HUES64 (cell line): ENCODE measurements around the gene HS6ST2.

Experiments used
- H3K27ac ChIP-seq: 2 replicates; pipeline ENCODE4 v1.7.0; 2013; ENCODE audit warnings: low read depth, low read length, inconsistent platforms
- H3K27me3 ChIP-seq: 2 replicates; pipeline ENCODE4 v1.6.1; 2013; ENCODE audit warnings: mild to moderate bottlenecking, low read length; ENCODE audit not compliant: insufficient read depth
- H3K36me3 ChIP-seq: 2 replicates; pipeline ENCODE4 v1.6.1; 2013; ENCODE audit warnings: mild to moderate bottlenecking, low read length; ENCODE audit not compliant: insufficient read depth
- H3K4me1 ChIP-seq: 2 replicates; pipeline ENCODE4 v1.6.1; 2013; ENCODE audit warnings: mild to moderate bottlenecking, low read length, moderate library complexity; ENCODE audit not compliant: insufficient read depth
- H3K4me3 ChIP-seq: 2 replicates; pipeline ENCODE4 v1.5.1; 2013; ENCODE audit warnings: mild to moderate bottlenecking, low read length, moderate library complexity
- H3K9ac ChIP-seq: 2 replicates; pipeline ENCODE4 v1.6.1; 2013; ENCODE audit warnings: mild to moderate bottlenecking, low read depth, low read length
- H3K9me3 ChIP-seq: 2 replicates; pipeline ENCODE4 v1.6.1; 2013; ENCODE audit warnings: low read depth, low read length; ENCODE audit not compliant: insufficient read depth
- WGBS: fragments of 150-250, 120-280 bp; methylation state at CpG from one replicate; pipeline ENCODE4 v1.1.7; 2013; ENCODE audit warnings: missing lambda C conversion rate; 5-methylcytosine and 5-hydroxymethylcytosine counted together

The HS6ST2 gene

GRCh38 chrX:132673331-132673730, 285.1 kb downstream of the HS6ST2 start:
- no peaks in the 10 kb centered on the region for H3K9me3 ChIP-seq
- peaks cover 33% of the 10 kb centered on the region for H3K4me1 ChIP-seq
- no peak overlapping the region for H3K4me3 ChIP-seq
- H3K27ac ChIP-seq = no peak overlapping the region
- peaks cover 73% of the 10 kb centered on the region for H3K27me3 ChIP-seq
- WGBS = 52% methylated on average over 1 of the region's 1 CpG
- no peaks in the 10 kb centered on the region for H3K36me3 ChIP-seq
- no peak overlapping the region for H3K9ac ChIP-seq

GRCh38 chrX:132671229-132671641, 287.2 kb downstream of the HS6ST2 start:
- Histone ChIP-seq H3K27me3 (peaks cover 85% of the 10 kb centered on the region), H3K36me3 (no peaks in the 10 kb centered on the region), H3K4me1 (peaks cover 24% of the 10 kb centered on the region), H3K9me3 (no peaks in the 10 kb centered on the region), H3K27ac (no peak overlapping the region; the same call in 1 of the 2 replicates), H3K9ac (no peak overlapping the region), H3K4me3 (no peak overlapping the region)
- 0% methylated on average over 2 of the region's 3 CpGs for WGBS

- Histone ChIP-seq H3K4me1 (peaks cover 22% of the 10 kb centered on the region), H3K9me3 (no peaks in the 10 kb centered on the region), H3K27ac (no peak overlapping the region), H3K27me3 (peaks cover 68% of the 10 kb centered on the region), H3K4me3 (no peak overlapping the region), H3K36me3 (no peaks in the 10 kb centered on the region), H3K9ac (no peak overlapping the region)
- WGBS = 76% methylated on average over 4 of the region's 4 CpGs
Observed at GRCh38 chrX:132669142-132669541, 289.3 kb downstream of the HS6ST2 start.

DNA sequence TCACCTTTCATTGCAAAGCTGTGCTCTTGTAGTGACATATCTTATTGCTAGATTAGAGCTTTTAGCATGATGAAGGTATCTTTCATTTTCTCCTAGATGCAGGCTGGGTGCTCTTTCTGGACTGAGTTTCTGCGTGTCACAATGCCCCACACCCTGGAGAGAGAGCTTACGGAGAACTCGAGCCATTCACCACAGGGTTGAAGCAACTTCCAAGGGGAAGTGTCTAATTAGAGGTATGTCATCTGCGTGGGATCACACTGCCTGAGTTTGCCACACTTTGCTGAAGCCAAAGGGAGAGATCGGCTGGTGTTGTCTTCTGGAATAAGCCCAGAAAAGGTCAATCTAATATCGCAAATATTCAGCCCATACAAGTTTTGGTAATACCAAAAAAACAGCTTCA, 290.3 kb downstream of the HS6ST2 start:
- 78% methylated on average over 5 of the region's 6 CpGs for WGBS
- peaks cover 16% of the 10 kb centered on the region for H3K4me1 ChIP-seq
- no peaks in the 10 kb centered on the region for H3K36me3 ChIP-seq
- H3K9ac ChIP-seq = no peak overlapping the region
- H3K27me3 ChIP-seq = peaks cover 59% of the 10 kb centered on the region
- H3K9me3 ChIP-seq = no peaks in the 10 kb centered on the region
- H3K4me3 ChIP-seq = no peak overlapping the region
- no peak overlapping the region for H3K27ac ChIP-seq

GRCh38 chrX:132665676-132666075, 292.8 kb downstream of the HS6ST2 start:
- no peaks in the 10 kb centered on the region for H3K9me3 ChIP-seq
- no peak overlapping the region for H3K9ac ChIP-seq
- H3K4me1 ChIP-seq = peaks cover 6% of the 10 kb centered on the region; the same call in 1 of the 2 replicates
- WGBS = 92% methylated on average over 2 of the region's 2 CpGs
- H3K36me3 ChIP-seq = no peaks in the 10 kb centered on the region
- peaks cover 37% of the 10 kb centered on the region for H3K27me3 ChIP-seq
- no peak overlapping the region for H3K27ac ChIP-seq
- H3K4me3 ChIP-seq = no peak overlapping the region

- Histone ChIP-seq H3K36me3 (no peaks in the 10 kb centered on the region), H3K4me1 (peaks cover 6% of the 10 kb centered on the region; the same call in 1 of the 2 replicates), H3K9ac (no peak overlapping the region), H3K9me3 (no peaks in the 10 kb centered on the region), H3K27ac (no peak overlapping the region), H3K4me3 (no peak overlapping the region), H3K27me3 (peaks cover 24% of the 10 kb centered on the region)
- 85% methylated on average over 3 of the region's 3 CpGs for WGBS
Observed at GRCh38 chrX:132664273-132664672, 294.2 kb downstream of the HS6ST2 start.

DNA sequence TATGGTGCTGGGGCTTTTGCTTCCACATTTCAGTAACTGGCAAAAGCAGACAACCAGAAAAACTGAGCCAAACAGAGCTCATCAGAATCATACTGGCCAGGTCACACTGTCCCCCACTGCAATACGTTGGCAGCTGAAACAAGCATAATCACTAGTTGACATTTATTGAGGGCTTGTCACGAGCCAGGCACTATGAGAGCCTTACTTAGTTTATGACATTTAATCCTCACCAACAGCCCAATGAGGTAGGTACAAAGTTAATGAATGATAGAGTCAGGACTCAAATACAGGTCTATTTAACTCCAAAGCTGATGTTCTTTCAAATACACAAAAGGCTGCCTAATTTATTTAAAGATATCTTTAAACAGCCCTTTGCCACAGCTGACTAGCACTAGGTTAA, 295.6 kb downstream of the HS6ST2 start:
- Histone ChIP-seq H3K9ac (no peak overlapping the region), H3K4me1 (no peaks in the 10 kb centered on the region), H3K36me3 (no peaks in the 10 kb centered on the region), H3K27me3 (peaks cover 9% of the 10 kb centered on the region), H3K4me3 (no peak overlapping the region), H3K9me3 (no peaks in the 10 kb centered on the region), H3K27ac (no peak overlapping the region)
- WGBS = 71% methylated on average over 1 of the region's 2 CpGs

DNA sequence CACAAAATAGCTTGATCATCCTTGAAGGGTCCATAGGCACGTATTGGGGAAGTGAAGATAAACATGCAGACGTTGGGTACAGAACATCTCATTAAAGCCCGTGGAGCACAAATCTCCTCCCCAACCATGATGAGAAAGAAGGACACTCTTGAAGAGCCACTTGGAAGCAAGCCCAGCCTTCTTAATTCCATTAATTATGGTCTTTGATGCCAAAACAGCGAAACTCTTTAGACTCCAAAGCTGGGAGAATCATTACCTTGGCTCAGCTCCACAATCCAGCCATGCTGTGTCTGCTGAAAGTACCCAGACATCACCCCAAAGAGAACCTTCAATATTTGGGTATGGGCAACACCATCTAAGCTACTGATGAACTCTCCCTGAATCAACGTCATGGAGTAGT, 300.6 kb downstream of the HS6ST2 start:
- H3K9ac ChIP-seq = no peak overlapping the region

DNA sequence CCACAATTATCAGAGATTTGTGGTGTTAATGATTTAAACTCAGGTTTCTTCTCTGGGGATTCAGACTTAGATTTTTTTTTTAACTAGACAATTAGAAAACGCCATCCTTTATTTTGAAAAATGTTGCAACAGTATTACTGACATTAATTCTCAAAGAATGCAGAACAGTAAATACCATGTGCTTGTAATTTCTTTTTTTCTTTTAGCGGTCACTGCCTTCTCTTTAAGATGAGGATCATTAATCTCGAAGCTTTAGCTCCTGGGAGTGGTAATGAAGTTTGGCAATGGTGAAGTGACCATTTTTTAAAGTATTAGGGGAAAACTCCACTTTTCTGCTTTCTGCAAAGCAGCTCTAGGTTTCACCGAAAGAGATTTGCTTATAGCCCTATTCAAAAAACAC, 305.6 kb downstream of the HS6ST2 start:
- no peak overlapping the region for H3K9ac ChIP-seq
- no peak overlapping the region; the same call in 1 of the 2 replicates for H3K27ac ChIP-seq
- no peaks in the 10 kb centered on the region for H3K27me3 ChIP-seq
- peaks cover 22% of the 10 kb centered on the region for H3K4me1 ChIP-seq
- 88% methylated on average over 3 of the region's 4 CpGs for WGBS
- no peaks in the 10 kb centered on the region for H3K36me3 ChIP-seq
- no peak overlapping the region for H3K4me3 ChIP-seq
- H3K9me3 ChIP-seq = no peaks in the 10 kb centered on the region

More for the DNA sequence above, 300.6 kb downstream of the HS6ST2 start:
- no peaks in the 10 kb centered on the region for H3K36me3 ChIP-seq
- no peaks in the 10 kb centered on the region for H3K9me3 ChIP-seq
- peaks cover 9% of the 10 kb centered on the region; the same call in 1 of the 2 replicates for H3K4me1 ChIP-seq
- no peak overlapping the region for H3K27ac ChIP-seq
- H3K27me3 ChIP-seq = no peaks in the 10 kb centered on the region; the same call in 1 of the 2 replicates
- no peak overlapping the region for H3K4me3 ChIP-seq
- WGBS = 91% methylated on average over 4 of the region's 5 CpGs

GRCh38 chrX:132651421-132652086, 306.9 kb downstream of the HS6ST2 start:
- no peak overlapping the region for H3K4me3 ChIP-seq
- peak overlapping the region; percentile 64; the same call in 1 of the 2 replicates for H3K27ac ChIP-seq
- no peaks in the 10 kb centered on the region for H3K27me3 ChIP-seq
- 0 out of 2 replicates have a peak overlapping the region, but pooled peaks have one; percentile 44 for H3K9ac ChIP-seq
- WGBS = 45% methylated on average over 2 of the region's 2 CpGs
- H3K9me3 ChIP-seq = no peaks in the 10 kb centered on the region
- H3K36me3 ChIP-seq = no peaks in the 10 kb centered on the region
- peaks cover 22% of the 10 kb centered on the region for H3K4me1 ChIP-seq

DNA sequence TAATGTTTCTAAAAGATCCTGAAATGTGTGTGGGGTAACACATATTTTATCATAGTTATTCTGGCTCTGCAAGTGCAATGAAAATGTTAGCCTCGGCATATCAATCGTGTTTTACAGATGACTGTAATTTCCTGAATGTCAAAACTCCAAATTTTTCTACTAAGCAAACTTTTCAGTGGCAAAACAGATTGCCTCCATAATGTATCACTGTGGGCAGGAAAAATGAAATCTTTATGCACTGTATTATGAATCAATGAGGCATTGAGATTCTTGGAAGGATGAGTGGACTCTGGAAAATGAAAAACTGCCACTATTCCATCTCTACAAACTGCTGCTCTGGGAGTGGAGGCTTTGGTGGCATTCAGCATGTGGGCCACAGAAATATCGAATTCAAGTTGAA, 309.5 kb downstream of the HS6ST2 start:
- no peak overlapping the region for H3K27ac ChIP-seq
- no peak overlapping the region for H3K9ac ChIP-seq
- H3K4me1 ChIP-seq = peaks cover 22% of the 10 kb centered on the region
- H3K4me3 ChIP-seq = no peak overlapping the region
- no peaks in the 10 kb centered on the region for H3K9me3 ChIP-seq
- WGBS = 89% methylated on average over 3 of the region's 3 CpGs
- H3K27me3 ChIP-seq = no peaks in the 10 kb centered on the region
- no peaks in the 10 kb centered on the region for H3K36me3 ChIP-seq

DNA sequence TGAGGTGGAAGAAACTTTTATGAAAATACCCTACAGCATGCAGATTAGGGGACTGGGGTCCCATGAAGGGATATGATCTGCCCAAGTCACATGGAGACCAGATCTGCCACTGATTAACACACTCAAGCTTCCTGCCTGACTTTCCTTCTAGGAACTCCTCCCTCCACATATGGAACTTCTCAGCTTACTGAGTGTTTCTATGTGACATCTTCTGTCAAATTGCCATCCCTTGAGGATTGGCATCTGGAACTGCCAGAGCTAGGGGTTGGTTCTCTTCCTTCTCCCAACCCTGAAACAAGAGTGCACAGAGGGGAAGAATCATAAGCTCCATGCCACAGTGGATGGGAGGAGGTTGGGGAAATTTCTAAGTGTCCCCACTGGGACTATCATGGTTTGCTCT, 319.0 kb downstream of the HS6ST2 start:
- Histone ChIP-seq H3K9ac (no peak overlapping the region), H3K9me3 (no peaks in the 10 kb centered on the region), H3K4me3 (no peak overlapping the region), H3K27ac (no peak overlapping the region), H3K4me1 (no peaks in the 10 kb centered on the region), H3K27me3 (no peaks in the 10 kb centered on the region), H3K36me3 (no peaks in the 10 kb centered on the region)
